Measurements from ENCODE around the gene SLK. TPM values are rescaled to one million over a fixed set of nuclear protein-coding genes. Genes with fewer than 3 reads are reported as not detected.

SLK gene
- total RNA-seq, 1 donor from 2014 or later, result 28.9 TPM

- intact Hi-C loops (cut with DNase I), result no loop called here
- ATAC-seq, result no peak
- DNase-seq (ENCODE audit: missing footprints), result no peak
Observed at GRCh38 chr10:104022026-104022425, 55.1 kb downstream of the SLK start.

GRCh38 chr10:104025524-104025923, 58.6 kb downstream of the SLK start:
- intact Hi-C loops (cut with DNase I), result loop anchor here (5.0 kb wide), 2 partner anchors 97 to 138 kb away; partner anchors contain the start of gene SFR1
- no peak for ATAC-seq
- DNase-seq (ENCODE audit: missing footprints), result no peak

GRCh38 chr10:104026762-104027161, 59.8 kb downstream of the SLK start:
- intact Hi-C loops (cut with DNase I), result loop anchor here (5.0 kb wide), 2 partner anchors 96 to 139 kb away; partner anchors contain the start of gene SFR1
- no peak for DNase-seq (ENCODE audit: missing footprints)
- no peak for ATAC-seq

GRCh38 chr10:104028146-104028545, 61.2 kb downstream of the SLK start:
- DNase-seq (ENCODE audit: missing footprints), result no peak
- intact Hi-C loops (cut with DNase I), result loop anchor here (5.0 kb wide), 2 partner anchors 94 to 141 kb away; partner anchors contain the start of gene SFR1
- ATAC-seq, result peak; percentile 90

GRCh38 chr10:104028823-104029520, 62.0 kb downstream of the SLK start:
- DNase-seq (ENCODE audit: missing footprints), result no peak
- intact Hi-C loops (cut with DNase I), result loop anchor here (5.0 kb wide), 2 partner anchors 93 to 142 kb away; partner anchors contain the start of gene SFR1
- ATAC-seq, result peak; percentile 18

GRCh38 chr10:104029521-104029860, 62.6 kb downstream of the SLK start:
- peak; percentile 88 for DNase-seq (ENCODE audit: missing footprints)
- ATAC-seq, result peak; percentile 74
- intact Hi-C loops (cut with DNase I), result loop anchor here (5.0 kb wide), 2 partner anchors 93 to 142 kb away; partner anchors contain the start of gene SFR1

- ATAC-seq (no peak), DNase-seq (ENCODE audit: missing footprints) (no peak)
- intact Hi-C loops (cut with DNase I), result no loop called here
Observed at GRCh38 chr10:104031631-104032030, 64.7 kb downstream of the SLK start.

- intact Hi-C loops (cut with DNase I), result no loop called here
- DNase-seq (ENCODE audit: missing footprints) (no peak), ATAC-seq (no peak)
Observed at GRCh38 chr10:104032144-104032775, 65.3 kb downstream of the SLK start.

GRCh38 chr10:104033401-104033930, 66.5 kb downstream of the SLK start:
- ATAC-seq (no peak), DNase-seq (ENCODE audit: missing footprints) (no peak)
- intact Hi-C loops (cut with DNase I), result no loop called here

- no peak for ATAC-seq
- intact Hi-C loops (cut with DNase I), result no loop called here
- no peak for DNase-seq (ENCODE audit: missing footprints)
Observed at GRCh38 chr10:104033966-104034365, 67.0 kb downstream of the SLK start.

- intact Hi-C loops (cut with DNase I), result no loop called here
- ATAC-seq (no peak), DNase-seq (ENCODE audit: missing footprints) (no peak)
Observed at GRCh38 chr10:104034401-104035193, 67.7 kb downstream of the SLK start.

GRCh38 chr10:104035194-104036068, 68.5 kb downstream of the SLK start:
- intact Hi-C loops (cut with DNase I), result no loop called here
- ATAC-seq, result peak; percentile 7
- DNase-seq (ENCODE audit: missing footprints), result no peak

- ATAC-seq, result peak; percentile 38
- intact Hi-C loops (cut with DNase I), result no loop called here
- DNase-seq (ENCODE audit: missing footprints), result no peak
Observed at GRCh38 chr10:104036069-104036384, 69.1 kb downstream of the SLK start.

GRCh38 chr10:104036518-104037260, 69.7 kb downstream of the SLK start:
- DNase-seq (ENCODE audit: missing footprints), result no peak
- intact Hi-C loops (cut with DNase I), result no loop called here
- no peak for ATAC-seq

- ATAC-seq, result no peak
- DNase-seq (ENCODE audit: missing footprints), result no peak
Observed at GRCh38 chr10:104037261-104037951, 70.5 kb downstream of the SLK start.

GRCh38 chr10:104038537-104038936, 71.6 kb downstream of the SLK start:
- ATAC-seq, result no peak
- intact Hi-C loops (cut with DNase I), result no loop called here

More at GRCh38 chr10:104037261-104037951, 70.5 kb downstream of the SLK start:
- intact Hi-C loops (cut with DNase I), result no loop called here

More at GRCh38 chr10:104038537-104038936, 71.6 kb downstream of the SLK start:
- no peak for DNase-seq (ENCODE audit: missing footprints)
